ENCODE data around the gene SH3YL1.

Gene SH3YL1, protein sequence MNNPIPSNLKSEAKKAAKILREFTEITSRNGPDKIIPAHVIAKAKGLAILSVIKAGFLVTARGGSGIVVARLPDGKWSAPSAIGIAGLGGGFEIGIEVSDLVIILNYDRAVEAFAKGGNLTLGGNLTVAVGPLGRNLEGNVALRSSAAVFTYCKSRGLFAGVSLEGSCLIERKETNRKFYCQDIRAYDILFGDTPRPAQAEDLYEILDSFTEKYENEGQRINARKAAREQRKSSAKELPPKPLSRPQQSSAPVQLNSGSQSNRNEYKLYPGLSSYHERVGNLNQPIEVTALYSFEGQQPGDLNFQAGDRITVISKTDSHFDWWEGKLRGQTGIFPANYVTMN

DNA sequence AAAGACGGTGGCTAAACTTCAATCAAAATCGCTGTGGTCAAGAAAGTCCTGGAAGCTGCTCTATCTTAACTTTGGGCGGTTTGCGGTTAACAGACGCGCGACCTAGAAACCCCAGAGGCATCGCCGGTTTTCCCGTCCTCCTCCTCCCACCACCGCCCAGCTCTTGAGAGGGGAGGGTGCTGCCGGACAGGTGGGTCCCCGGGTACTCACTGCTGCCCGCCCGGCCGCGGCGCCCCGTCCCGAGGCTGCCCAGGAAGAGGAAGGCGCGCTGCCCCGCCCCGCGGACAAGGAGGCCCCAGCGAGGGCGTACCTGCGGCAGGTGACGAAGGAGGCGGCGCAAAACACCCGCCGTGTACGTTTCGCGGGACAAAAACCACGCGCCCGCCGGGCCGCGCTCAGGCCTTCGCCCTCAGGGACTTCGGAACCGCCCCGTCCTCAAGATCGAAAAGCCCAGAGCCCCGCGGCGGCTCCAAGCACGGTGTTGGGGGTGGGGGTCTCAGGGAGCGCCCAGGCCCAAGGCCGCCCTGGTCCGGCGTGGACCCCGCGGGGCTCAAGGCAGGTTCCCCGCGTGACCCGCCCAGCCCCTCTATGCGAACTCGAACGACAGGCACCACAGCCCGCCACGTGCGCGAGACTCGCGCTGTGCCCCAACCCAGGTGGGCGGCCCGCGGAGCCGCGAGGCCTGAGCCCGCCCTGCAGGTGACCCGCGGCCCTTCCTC is at the start of gene SH3YL1:
SH3YL1 (minus strand) TSS at position 259 of the 719 bp plus-strand sequence; CDS start at position 211, 48 bp downstream.
- DNase-seq (ENCODE audit: low read depth, low spot score), result no peak

- no peak for DNase-seq (ENCODE audit: low read depth, low spot score)
Observed at GRCh38 chr2:310994-311393, 47.2 kb upstream of the SH3YL1 start.

GRCh38 chr2:309954-310510 is 46.2 kb upstream of the SH3YL1 start:
- DNase-seq (ENCODE audit: low read depth, low spot score), result no peak

DNA sequence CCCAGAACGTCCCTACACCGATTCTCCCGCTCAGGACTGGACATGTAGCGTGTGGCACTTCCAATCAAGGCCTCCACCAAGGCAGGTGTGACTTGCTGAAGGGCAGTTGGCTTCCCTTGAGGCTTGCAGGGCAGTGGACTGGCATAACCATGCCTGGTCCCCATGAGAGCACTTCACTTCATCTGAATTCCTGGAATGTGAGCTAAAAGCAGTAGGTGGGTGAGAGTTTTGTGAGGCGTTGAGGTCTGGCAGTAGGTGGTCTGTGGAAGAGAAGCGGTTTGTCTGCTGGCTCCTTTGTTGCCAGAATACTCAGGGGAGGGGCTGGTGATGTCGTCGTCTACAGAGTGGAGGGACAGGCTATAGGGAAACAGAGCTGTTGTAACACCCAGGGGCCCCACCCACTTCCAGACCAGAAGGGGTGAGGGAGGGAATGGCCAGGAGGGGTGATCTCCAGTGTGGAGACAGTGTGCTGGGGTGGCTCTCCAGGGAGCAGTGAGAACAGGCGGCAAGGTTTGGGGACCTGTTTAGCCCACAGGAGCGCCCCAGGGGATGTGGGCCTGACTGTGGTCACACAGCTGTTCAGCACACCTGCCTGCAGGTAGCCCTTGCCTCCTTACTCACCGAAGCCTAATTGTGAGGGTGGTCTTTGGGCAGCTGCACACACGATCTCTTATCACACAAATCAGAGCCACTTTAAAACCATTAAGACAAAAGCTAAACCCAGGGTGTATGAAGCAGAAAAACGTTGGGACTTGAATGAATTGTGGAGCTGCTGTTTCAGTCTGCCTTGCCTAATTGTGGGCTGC is 45.5 kb upstream of the SH3YL1 start:
- DNase-seq (ENCODE audit: low read depth, low spot score), result peak; percentile 87

DNA sequence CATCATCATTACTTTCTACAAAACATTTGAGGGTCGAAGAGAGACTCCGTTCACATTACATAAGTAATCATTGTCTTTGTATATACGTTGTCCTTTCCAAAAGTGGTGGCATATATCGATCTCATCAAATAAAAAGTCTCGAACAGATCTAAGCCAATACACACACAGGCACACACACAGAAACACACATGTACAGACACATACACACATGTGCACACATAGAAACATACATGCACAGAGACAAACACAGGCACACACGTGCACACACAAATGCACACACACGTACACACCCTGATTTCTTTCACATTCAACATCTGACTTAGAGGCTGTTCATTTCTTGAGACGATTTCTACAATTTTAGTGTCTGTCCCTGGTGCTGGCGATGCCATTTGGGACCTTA is 41.5 kb upstream of the SH3YL1 start:
- DNase-seq (ENCODE audit: low read depth, low spot score), result no peak

- DNase-seq (ENCODE audit: low read depth, low spot score), result no peak
Observed at GRCh38 chr2:296354-296753, 32.5 kb upstream of the SH3YL1 start.

GRCh38 chr2:295090-295489 is 31.3 kb upstream of the SH3YL1 start:
- DNase-seq (ENCODE audit: low read depth, low spot score), result no peak

GRCh38 chr2:290090-290722 is 26.4 kb upstream of the SH3YL1 start:
- DNase-seq (ENCODE audit: low read depth, low spot score), result no peak

DNA sequence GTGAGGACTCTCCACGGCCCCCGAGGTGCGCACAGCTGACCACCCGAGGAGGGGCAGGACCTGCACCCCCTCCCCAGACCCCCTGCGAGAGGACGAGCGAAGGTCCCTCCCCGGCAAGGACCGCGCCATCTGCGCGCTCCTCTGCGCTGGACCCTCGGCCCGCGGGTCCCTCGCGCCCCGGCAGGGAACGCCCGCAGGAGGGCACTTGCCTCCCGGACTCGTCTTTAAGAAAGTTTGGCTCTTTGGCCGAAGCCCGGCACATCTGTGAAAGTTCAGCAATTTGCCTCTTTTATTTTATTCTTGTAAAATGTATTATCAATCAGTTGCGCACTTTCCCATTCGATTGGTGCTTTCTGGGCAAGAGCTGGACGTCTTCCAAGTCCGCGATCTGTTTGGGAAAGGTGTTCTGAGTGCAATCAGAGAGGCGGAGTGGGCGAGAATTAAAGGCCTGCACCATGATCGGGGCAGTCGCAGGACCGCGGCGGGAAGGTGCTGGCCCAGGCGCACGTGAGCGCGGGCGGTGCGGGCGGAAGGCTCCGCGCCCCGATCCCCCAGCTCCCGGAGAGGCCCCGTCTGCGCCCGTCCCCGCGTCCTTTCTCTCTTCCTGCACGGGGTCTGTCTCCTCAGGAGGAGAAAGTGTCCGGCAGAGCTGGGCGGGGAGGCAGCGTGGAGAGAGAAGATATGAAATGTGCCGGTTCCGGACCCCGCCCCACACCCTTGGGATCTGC is 25.7 kb upstream of the SH3YL1 start:
- DNase-seq (ENCODE audit: low read depth, low spot score), result no peak

GRCh38 chr2:288758-289361 is 25.0 kb upstream of the SH3YL1 start:
- DNase-seq (ENCODE audit: low read depth, low spot score), result no peak

GRCh38 chr2:287911-288757 is 24.3 kb upstream of the SH3YL1 start, which contains the start of gene ALKAL2:
ALKAL2 (minus strand) TSS chr2:288091; CDS start chr2:287835, 256 bp downstream.
- DNase-seq (ENCODE audit: low read depth, low spot score), result no peak

- DNase-seq (ENCODE audit: low read depth, low spot score), result no peak
Observed at GRCh38 chr2:287471-287885, 23.6 kb upstream of the SH3YL1 start.

DNA sequence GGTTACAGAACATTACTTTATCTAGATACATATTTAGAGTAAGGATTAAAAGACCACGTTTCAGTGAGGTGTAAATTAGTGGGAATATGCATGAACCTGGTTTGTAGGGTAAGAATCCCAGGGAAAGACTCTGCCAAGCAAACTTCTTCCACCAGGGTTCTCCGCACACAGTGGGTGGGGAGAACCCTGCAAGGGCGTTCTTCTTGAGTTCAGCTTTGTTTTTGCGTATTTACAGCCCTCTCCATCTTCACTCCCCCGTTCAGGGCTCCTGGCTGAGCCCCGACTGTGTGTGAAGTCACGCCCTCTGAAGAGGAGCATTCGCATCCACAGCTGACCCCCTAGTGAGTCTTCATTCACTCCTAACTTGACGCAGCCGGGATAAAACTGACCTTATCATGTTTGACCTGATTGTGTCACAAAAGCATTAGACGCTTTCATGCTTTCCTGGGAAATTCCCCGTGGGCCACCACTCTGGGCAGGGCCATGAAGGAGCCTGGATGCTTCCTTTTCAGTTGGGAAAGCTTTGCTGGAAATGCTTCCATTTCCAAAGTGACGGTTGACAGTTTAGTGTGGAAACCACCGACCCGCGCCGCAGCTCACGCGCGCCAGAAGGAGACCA is 23.1 kb upstream of the SH3YL1 start:
- no peak for DNase-seq (ENCODE audit: low read depth, low spot score)

- no peak for DNase-seq (ENCODE audit: low read depth, low spot score)
Observed at GRCh38 chr2:286035-286434, 22.2 kb upstream of the SH3YL1 start.

GRCh38 chr2:285531-285930 is 21.7 kb upstream of the SH3YL1 start:
- DNase-seq (ENCODE audit: low read depth, low spot score), result no peak

- DNase-seq (ENCODE audit: low read depth, low spot score), result no peak
Observed at GRCh38 chr2:284896-285492, 21.2 kb upstream of the SH3YL1 start.

- DNase-seq (ENCODE audit: low read depth, low spot score), result no peak
Observed at GRCh38 chr2:283996-284794, 20.4 kb upstream of the SH3YL1 start.

Data from iPS DF 19.7 (cell line).